Stimulated activated naive CD4-positive, alpha-beta T cell treated with Interleukin-2 at 50 U/mL for 16 hours (primary cell): ENCODE measurements around the gene ADAT3.

Source experiments
- DNase-seq: peaks from one replicate; lab custom pipeline; 2025; lab: John Stamatoyannopoulos, UW

ADAT3 gene

DNA sequence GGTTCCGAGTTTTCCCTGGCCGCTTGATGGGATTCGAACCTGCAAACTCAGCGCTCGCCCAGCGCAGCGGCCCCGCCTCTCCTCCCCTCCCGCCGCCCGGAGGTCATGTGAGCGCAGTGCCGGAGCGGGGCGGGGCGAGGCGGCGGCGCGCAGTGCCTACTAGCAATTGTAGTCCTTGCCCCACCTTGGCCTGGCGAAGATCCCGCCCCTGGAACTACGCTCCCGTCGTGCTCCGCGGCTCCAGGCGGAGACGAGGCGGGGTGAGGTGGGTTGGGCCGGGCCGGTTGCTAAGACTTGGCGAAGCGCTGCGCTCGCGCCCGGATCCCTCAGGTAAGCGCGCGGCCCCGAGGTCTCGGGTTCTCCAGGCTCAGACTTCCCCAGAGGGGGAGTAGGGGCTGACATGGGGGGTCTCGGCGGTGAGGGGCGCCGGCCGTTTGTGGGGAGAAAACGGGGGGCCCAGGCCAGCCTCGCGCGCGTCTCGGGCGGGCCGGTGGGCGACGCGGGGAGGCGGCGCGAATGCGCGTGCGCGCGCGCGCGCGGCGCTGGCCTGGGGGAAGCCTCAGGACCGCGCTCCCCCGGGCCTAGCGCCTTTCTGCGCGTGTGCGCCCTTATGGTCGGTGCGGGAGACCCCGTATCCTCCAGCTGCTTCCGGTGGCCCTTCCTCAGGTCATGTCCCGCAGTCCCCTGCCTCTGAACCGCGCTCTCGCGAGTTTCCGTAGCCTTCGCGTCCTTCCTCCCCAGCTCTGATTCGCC, at the start of gene ADAT3, which contains the start of gene SCAMP4:
TSS of gene ADAT3 (plus strand) at position 290 of the 753 bp plus-strand sequence. CDS start 6,649 bp downstream, outside the sequence.
TSS of gene SCAMP4 (plus strand) at position 290 of the 753 bp plus-strand sequence. CDS start 9,621 bp downstream, outside the sequence.
- DNase-seq, result peak; percentile 99

DNA sequence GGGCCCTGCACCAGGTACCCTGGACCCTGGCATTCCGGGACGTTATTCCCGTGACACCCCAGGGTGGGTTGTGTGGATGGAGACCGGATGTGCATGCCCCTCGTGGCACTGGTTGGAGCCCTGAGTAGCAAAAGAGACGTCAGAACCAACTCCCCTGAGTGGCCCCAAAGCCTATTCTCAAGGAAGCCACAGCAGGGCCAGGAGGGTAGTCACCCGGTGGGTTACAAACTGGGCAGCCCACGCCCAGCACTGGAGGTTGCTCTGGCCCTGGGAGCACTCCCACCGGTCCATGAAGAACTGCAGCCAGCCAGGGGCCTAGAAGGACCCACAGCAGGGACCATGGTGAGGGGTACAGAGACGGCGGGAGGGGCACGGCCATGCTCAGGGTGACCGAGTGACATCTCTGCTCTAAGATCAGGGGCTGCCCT, 49.4 kb upstream of the ADAT3 start:
- DNase-seq, result peak; percentile 33

DNA sequence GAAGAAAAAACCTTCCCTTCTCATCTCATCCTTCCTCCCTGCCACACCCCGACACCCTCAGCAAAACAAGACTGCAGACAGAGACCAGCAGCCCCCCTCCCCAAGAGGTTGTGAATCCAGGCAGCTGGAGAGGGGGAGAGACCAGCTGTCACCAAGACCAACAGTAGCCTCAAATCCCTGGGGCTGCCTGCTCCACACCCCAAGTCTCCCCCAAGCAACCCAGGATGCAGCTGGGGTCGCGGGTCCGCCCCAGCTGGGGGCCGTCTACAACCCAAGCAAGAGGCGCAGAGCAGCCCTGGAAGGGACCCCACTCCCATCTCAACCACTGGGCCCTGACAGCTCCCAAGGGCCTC, 48.9 kb upstream of the ADAT3 start:
- DNase-seq, result no peak

DNA sequence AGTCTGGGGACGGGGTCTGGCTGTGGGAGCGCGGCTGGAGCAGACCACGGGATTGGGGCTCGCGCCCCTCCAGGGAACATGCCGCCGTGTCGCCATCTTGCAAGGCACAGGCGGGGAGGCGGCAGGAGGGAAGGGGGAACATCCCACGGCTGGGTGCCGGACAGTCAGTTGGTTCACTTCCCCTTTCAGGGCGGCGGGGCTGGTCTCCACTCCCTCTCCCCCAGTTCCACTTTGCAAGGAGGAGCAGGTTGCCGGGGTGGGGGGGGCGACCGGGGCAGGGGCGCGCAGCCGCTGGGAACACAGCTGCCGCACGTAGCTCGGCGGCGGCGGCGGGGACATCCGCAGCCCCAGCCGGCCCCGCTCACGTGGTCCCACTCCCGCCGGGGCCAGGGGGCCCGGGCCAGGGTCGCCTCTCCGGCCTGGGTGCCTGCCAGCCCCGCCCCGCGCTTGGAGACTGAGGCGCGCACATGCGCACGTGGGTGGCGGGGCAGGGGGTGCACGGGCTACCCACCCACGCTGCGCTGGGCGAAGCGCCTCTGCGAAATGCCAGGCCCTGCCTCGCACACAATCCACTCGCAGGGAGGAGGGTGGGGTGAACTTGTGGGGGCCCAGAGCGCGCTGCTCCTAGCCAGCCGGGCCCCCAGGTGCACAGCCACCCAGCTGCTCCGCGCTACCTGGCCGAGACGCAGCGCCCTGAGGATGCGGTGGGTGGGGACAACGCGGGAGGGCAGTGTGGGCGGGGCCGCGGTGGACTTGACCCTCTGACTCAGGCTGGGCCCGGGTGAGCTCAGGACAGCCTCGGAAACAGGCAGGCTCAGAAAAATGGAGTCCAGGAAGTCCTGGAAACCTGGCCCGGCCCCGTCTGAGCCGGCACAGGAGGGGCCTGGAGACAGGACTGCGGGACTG, 48.2 kb upstream of the ADAT3 start:
- peak; percentile 48 for DNase-seq

DNA sequence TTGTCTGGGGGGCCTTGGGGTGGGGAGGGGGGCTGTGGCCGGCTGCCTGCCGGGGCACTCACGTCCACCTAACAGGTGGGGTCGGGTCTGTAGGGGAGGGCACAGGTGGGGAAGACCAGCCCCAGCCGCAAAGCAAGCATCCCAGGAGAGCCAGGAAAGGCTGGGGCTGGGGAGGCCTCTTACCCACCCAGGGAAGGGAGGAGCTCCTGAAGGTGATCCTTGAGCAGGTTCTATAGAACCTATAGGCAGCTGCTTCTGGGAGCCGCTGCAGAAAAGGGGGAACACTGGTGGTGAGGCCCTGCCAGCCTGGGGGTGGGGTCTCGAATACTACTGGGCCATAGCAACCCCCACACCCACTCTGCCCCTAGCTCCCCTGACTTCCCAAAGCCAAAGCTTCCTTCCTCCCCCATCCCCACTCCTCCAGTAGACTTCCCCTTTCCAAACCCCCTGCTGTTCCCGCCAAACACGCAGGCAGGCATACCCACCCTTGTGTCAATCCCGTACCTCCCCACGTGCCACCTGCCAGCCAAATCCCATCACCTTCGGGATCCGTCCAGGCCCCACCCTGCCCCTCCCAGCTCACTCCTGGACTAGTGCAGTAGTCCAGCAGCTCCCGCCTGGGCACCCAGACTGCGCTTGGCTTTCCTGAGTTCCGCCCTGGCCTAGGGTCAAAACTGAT, 47.4 kb upstream of the ADAT3 start:
- no peak for DNase-seq

DNA sequence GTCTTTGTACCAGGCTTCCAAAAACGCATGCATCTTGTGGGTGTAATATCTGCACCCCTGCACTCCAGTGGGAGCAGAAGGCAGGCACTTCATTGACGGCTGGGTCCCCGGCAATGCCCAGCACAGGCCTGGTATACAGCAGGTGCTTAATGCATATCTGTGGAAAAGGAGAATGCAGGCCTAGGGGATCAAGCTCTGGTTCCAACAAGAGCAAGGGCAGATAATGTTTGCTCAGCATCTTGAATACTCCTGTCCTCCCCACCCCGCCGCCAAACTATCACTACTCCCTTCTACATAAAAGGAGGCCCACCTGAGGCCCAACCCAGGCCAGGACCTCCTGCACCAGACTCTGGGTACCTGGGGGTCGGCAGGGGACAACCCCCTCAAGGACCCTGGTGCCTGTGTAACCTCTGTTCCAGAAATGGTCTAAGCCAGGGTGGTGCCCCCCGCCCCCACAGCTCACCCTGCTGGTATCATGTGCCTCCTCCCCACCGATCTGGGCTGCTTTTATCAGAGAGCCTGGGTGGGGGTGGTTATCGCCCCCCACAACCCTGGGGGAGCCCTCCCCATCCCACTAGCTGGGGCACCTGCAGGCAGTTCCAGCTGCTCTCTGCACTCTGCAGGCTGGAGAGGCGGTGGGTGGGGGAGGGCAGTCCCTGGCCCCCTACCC, 46.7 kb upstream of the ADAT3 start:
- no peak for DNase-seq

DNA sequence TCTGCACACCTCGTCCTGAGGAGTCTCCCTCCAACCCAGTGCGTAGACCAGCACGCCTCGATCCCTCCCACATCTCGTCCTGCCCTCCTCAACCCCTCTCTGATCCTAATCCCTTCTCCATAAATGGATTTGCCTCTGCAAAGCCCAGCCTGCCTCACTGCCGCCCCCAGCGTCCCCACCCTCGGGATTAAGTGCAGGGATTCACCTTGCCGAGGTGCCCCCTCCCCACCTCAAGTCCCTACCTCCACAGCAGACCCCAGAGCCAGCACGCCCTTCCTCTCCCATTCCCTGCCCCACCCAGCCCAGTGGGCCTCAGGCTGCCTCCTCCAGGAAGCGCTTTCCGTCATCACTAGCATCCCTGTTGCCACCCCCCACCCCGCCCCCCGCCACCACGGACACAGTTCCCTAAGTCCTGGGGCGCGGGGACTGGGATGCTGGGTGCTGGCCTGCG, 45.8 kb upstream of the ADAT3 start:
- DNase-seq, result no peak

DNA sequence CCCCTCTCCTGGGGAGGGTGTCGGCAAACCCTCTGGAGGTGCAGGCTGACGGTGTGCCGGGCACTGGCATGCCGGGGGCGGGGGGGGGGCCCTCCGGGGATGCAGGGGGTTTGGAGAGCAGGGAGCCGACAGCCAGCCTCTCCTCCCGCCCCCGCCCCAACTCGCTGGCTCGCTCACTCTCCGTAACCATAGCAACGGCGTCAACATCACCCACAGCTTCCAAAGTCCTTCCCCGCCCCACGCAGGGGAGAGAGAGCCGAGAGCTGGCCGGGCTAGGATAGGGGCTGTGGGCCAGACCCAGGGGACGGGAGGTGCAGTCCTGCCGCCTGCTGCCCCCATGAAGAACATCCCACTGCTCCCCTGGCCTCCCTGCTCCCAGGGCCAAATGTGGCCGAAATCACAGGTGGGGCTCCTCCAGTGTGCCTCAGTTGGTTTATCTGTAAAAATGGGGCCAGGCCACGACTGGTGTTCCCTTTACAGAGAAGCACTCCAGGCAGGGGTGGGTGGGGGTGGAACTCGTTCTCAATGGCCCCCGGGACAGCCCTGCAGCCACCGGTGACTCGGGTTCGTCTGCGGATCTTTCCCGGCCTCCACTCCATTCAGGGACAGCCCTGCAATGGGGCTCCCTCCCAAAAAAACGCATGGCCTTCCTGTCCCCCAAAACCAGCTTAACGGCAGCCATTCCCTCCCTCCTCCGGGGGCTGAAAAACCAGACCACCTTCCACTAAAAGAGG, 45.0 kb upstream of the ADAT3 start:
- peak; percentile 55 for DNase-seq

DNA sequence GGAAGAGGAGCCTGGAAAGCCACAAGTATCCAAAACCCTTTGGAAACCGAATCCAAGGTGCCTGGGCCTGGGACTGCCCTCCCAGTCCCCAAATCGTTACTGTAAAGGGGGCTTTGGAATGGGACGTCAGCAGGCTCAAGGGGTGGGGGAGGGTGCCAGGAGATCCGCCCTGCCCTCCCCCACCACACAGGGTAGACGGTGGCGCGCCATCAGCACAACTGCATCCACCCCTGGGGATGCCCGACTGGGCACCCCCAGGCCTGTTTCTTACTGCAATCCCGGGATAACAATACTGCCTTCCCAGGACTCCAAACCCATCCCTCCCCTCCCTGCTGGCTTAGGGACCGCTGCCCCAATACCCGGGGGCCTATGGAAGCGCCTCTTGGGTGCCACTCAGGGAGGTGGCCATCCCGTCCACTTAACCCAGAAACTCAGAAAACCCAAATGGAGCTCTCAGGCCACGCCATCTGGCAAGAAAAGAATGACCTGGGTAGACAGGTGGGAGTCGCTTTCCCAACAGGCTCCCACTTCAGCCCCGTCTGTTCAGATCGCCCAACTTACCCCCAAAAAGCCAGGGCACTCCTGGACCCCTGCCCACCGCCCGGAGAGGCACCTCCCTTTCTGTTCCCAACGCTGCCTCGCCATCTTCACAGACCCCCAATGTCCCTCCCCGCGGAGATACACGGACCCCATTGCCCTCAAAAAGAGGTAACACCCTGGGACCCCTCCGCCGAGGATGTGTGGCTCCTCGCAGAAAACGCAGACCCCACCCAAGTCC, 44.2 kb upstream of the ADAT3 start:
- DNase-seq, result no peak

DNA sequence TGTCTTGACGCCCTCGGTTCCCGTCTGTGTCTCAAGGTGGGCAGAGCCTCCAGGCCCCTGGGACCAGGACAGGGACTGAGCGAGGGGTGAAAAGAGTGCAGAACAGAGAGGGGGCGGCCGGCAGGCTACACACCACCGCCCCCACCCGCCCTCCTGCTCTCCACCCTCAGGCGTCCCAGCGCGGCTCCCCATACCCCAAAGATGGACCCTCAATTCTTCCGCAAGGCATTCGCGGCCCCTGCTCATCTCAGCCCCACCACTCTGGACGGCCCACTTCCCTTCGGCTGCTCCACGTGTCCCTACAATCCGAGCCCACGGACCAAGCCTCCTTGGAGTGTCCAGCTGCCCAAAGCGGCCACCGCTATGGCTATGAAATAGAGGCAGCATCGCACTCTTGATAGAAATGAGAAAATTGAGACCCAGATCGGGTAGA, 43.6 kb upstream of the ADAT3 start:
- no peak for DNase-seq

DNA sequence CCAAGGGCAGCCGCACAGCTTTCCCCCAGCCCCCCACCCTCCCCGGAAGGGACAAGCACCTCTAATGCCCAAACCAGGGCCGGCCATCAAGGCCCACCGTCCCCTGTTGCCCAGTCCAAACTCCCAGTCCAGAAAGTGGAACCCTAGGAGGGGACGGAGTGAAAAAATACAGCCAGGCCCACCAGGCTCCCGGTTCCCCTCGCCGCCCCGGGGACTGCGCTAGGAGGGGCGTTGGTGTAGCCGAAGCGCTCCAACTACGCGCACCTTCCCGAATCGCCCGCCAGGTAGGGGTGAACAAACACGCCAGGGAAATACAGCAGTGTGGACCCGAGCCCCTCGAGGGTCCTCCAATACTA, 43.2 kb upstream of the ADAT3 start:
- no peak for DNase-seq

DNA sequence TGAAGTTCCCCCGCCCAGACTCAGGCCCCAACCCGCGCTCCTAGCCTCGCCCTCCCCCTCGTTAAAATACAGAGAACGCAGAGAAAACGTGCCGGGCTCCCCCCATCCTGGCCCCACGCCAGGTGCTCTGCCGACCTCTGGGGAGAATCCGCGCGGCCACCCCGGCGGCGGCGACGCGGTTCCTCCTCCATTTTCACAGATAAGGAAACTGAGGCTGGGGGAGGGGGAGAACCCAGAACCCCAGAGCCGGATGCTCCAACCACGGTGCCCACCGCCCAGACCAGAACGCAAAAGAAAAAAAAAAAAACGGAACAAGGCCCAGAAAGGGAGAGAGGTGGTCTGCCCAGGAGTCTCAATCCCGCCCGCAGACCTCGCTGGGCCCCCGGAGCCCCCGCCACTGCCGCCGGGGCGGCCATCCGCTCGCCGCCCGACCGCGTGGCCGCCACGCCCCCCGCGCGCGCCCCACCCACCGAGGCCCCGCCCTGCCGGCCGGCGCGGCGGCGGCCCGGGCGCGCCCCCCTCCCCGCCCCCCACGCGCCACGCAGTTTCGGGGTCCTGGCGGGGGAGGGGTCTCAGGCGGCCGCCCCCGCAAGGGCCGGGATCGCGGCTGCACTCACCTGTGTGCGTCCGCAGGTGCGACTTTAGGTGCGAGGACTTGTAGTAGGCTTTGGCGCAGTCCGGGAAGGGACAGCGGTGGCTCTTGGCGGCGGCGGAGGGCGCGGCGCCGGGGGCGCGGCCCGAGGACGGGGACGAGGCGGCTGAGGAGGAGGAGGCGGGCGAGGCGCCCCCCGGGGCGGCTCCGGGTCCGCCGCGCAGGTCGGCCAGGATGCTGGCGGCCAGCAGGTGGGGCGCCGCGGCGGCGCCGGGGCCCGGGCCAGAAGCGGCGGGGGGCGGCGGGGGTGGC, 42.5 kb upstream of the ADAT3 start:
- DNase-seq, result peak; percentile 54

DNA sequence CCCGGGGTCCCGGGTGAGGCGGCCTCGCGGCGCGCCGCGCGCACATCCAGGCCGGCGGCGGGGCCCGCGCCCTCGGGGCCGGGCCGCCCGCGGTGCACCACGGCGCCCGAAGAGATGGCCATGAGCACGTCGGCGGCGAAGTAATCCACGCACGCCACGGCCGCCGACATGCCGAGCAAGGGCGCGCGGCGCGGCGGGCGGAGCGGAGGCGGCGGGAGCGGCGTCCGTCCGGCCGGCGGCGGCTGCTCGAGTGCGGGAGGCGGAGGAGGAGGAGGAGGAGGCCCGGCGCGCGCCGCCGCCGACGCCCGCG, 41.9 kb upstream of the ADAT3 start, which contains the start of gene KLF16:
TSS of gene KLF16 (minus strand) at position 252 of the 310 bp plus-strand sequence. CDS start at position 170, 82 bp downstream.
- DNase-seq, result no peak

DNA sequence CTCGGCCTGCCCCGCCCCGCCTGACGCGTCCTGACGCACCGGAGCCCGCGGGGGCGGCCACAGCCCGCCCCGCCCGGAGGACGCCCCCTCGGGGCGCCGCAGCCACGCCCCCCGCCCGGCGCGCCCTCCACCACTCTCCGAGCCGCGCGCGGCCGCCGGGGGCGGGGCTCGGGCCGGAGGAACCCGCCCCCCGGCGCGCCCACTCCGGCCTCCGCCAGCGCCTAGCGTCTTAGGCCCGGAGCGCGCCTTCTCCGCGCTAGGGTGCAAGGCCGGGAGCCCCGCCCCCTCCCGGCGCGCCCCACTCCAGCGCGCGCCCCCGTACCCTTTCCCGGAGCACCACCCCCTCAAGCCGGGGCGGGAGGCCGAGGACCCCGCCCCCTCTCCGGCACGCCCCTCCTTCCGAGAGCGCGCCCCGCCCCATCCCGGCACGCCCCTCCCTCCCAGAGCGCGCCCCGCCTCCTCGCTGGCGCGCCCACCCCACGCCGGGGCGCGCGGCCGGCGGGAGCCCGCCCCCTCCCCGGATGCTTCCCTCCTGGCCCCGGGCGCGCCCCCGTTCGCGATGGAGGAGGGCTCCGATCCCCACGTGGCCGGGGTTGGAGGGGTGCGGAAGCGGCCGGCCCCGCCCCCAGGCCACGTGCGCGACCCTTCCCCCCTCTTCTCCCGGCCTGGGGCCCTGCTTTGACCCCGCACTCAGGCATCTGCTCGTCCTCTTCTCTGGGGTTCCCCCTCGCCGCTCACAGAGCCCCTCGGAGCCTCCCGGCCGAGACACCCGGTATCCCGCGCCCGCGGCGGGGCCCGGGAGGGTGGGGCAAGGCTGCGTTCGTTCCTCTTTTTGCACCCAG, 41.3 kb upstream of the ADAT3 start:
- peak; percentile 91 for DNase-seq

DNA sequence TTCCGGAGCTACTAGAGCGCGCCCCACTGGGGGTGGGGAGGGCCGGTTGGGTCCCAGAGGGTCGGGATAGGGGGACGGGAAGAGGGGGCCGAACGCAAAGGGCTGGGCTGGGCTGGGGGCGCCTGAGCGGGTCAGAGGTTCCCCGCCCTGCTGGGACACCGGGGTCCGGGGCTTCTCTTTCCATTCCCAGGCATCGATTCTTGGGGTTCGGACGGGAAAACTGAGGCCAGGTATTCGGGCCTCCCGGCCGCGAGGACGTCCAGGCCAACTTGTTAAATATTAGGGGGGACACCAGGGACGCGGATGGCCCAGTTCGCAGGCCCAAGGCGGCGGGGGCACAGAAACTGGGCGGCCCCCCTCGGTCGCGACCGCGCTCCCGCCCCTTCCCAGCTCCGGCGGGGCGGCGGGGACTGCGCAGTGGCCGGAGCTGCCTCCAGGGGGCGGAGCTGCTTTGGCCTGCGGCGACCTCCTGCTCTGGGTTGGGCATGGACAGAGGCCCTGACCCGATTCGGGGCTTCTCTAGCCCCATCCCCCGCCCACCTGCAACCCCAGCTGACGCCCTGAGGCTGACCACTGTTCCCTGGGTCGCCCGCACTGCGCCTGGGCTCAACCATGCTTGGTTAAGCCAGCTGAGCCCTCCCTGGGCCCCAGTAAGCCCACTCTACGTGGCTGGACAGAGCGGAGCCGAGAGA, 40.6 kb upstream of the ADAT3 start:
- DNase-seq, result peak; percentile 52

DNA sequence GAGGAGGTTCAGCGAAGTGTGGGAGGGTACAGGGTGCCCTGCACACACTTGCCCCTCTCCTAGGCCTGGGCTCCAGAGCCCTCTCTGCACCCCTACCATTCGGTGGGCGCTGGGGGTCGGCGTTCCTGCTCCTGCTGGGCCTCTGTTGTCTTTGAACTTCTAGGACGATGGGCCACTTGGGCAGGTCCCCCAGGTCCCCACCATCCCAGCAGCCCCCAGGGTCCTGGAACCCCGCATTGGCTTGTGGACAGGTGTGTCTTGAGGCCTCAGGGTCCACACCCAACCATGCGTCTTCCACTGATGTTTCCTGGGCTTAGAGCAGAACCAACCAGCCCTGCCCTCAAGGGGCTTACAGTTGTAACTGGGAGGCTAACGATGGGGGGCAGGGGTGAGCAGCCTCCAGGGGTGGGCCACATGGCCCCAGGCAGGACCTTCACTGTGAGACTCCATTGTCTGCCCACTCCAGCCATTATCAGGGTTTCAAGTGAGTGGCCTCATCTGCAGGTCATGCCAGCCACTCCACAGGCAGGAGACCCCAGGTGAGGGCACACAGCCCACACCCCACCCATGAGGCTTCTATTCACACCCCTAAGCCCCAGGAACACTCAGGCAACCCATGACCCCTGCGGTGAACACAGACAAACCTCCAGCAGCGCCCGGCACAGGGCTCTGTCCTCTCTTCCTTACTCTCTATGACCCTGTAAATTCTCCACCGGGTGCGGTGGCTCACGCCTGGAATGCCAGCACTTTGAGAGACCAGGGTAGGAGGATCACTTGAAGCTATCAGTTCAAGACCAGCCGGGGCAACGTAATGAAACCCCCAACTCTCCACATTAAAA, 39.8 kb upstream of the ADAT3 start:
- no peak for DNase-seq
